Fibroblast of pulmonary artery (primary cell): ENCODE results near the gene PBX3.

ENCODE experiments used
- DNase-seq: peaks from one replicate; pipeline ENCODE4 v3.0.0-alpha.2; 2010; ENCODE audit warnings: low read depth
- H3K4me3 ChIP-seq: replicated peaks from 2 replicates; pipeline ENCODE4 v1.5.1; 2011; ENCODE audit warnings: low read depth, mild to moderate bottlenecking, control low read depth, low read length, moderate library complexity
- TF ChIP-seq, protein P1 (sequence below): IDR thresholded peaks from 2 replicates; pipeline ENCODE4 v1.5.1; 2011; ENCODE audit warnings: mild to moderate bottlenecking, control low read depth, low read length, inconsistent platforms; ENCODE audit errors: missing control alignments

The PBX3 gene

DNA sequence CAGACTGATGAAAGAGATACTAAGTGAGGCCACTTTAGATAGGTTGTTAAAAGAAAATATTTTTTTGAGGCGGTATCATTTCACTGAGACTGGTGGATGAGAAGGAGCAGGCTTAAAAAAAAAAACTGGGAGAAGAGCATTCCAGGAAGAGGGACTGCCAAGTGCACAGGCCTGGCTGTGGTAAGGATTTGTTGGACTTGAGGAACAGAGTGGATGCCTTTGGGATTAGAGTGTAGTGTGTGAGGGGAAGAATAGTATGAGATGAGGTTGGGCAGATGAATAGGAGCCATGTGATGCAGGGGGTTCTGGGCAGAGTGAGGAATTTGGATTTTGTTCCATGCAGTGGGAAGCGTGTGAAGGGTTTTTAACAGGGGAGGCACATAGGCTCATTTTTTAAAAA, 57.9 kb downstream of the PBX3 start:
- TF ChIP-seq, protein P1, sequence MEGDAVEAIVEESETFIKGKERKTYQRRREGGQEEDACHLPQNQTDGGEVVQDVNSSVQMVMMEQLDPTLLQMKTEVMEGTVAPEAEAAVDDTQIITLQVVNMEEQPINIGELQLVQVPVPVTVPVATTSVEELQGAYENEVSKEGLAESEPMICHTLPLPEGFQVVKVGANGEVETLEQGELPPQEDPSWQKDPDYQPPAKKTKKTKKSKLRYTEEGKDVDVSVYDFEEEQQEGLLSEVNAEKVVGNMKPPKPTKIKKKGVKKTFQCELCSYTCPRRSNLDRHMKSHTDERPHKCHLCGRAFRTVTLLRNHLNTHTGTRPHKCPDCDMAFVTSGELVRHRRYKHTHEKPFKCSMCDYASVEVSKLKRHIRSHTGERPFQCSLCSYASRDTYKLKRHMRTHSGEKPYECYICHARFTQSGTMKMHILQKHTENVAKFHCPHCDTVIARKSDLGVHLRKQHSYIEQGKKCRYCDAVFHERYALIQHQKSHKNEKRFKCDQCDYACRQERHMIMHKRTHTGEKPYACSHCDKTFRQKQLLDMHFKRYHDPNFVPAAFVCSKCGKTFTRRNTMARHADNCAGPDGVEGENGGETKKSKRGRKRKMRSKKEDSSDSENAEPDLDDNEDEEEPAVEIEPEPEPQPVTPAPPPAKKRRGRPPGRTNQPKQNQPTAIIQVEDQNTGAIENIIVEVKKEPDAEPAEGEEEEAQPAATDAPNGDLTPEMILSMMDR: no peak
- peak; percentile 50 for DNase-seq
- H3K4me3 ChIP-seq: no peak overlapping the region

DNA sequence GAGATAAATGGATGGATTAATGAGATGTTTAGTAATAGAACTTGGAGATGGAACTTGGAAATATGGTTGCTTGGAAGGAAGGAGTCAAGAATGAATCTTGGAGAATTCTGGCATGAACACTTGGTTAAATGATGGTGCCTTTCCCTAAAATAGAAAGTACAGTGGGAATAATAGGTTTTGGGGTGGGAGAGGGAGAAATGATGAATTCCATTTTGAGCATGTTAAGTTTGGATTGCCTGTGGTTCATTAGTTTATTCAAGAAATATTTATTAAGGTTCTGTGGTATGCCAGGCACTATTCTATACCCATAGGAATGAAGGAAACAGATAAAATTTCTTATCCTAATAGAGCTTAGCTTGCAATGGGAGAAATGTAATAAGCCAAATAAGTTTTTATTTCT, 58.4 kb downstream of the PBX3 start:
- TF ChIP-seq, protein P1: no peak
- H3K4me3 ChIP-seq: no peak overlapping the region
- no peak for DNase-seq

DNA sequence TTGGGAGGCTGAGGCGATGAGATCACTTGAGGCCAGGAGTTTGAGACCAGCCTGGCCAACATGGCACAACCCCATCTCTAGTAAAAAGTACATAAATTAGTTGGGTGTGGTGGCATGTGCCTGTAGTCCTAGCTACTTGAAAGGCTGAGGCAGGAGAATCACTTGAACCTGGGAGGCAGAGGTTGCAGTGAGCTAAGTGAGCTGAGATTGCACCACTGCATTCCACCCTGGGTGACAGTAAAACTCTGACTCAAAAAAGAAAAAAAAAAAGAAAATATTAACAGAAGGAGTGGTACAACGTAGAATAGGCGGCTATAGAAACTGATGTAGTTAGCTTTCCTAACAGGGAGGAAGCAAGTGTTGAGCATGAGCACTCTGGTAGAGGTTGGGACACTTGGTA, 59.9 kb downstream of the PBX3 start:
- TF ChIP-seq, protein P1: no peak
- DNase-seq: peak; percentile 50
- no peak overlapping the region for H3K4me3 ChIP-seq

DNA sequence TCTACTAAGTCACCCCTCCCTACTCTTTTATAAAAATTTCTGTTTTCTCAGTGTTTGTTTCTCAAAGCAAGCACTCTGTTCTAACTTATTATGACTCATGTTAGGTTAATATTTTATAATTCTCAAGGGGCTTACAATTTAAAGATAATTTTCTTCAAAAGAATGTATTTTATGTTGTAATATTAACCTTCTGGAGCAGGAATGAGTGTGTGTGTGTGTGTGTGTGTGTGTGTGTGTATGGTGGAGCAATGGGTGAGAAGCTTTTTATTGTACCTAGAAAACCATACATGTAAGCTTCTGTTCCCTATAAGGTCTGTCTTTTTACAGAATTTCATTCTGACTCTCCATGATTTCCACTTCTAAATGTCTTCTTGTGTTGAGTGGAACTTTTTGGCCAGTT, 63.0 kb downstream of the PBX3 start:
- TF ChIP-seq, protein P1: no peak
- DNase-seq: peak; percentile 70
- H3K4me3 ChIP-seq: no peak overlapping the region

DNA sequence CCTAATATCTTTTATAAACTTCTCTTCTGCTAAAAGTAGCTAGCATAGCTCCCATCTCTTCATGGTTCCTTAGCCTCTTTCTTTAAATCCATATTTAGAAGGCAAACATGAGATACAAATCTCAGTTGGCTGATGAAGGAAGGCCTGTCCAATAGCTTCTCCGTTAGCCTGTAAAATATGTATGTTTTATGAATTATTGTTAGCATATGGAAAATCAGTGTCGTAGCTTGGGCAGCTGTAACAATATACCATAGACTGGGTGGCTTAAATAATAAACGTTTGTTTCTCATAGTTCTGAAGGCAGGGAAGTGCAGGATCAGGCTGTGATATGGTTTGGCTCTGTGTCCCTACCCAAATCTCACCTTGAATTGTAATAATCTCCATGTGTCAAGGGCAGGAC, 63.8 kb downstream of the PBX3 start:
- TF ChIP-seq, protein P1: no peak
- no peak overlapping the region for H3K4me3 ChIP-seq
- DNase-seq: no peak

DNA sequence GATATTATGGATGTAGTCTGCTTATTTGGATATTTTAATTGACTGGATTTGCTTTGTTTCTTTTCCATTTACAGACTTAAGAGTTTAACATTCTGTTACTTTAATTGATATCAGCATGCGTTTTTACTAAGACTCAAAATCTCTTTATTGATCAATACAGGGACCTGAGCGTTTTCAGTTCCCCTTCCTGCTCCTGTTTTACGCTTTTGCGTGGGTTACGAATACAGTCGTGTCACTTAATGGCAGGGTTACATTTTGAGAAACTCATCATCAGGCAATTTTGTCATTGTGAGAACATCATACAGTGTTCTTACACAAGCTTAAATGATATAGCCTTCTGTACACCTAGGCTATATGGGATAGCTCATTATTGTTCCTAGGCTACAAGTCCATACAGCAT, 65.2 kb downstream of the PBX3 start:
- TF ChIP-seq, protein P1: no peak
- no peak for DNase-seq
- no peak overlapping the region for H3K4me3 ChIP-seq

DNA sequence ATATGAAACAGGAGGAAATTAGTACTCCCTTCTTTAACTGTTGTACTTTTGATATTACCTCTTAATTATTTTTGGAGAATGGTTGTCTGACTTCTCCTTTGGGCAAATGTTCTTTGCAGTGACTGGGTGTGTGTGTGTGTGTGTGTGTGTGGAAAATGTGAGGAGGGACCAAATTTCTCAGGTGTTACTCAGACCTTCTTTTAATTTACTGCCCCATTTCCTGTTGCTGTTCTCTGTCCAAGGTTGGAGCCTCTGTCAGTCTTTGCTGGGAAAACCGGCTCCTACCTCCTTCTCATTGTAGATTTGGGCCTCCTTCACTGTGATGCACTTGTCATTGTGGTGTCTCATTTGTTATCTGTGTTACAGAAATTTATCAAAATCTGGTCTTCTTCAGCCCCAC, 68.4 kb downstream of the PBX3 start:
- H3K4me3 ChIP-seq: no peak overlapping the region
- TF ChIP-seq, protein P1: no peak

More for the DNA sequence above, 68.4 kb downstream of the PBX3 start:
- peak; percentile 30 for DNase-seq
